GM19043 (cell line): ENCODE measurements around the gene CFAP92.

Experiments
- ATAC-seq: cut with Tn5 transposase; IDR thresholded peaks from one replicate; pipeline ENCODE4 v1.9.1; 2021; ENCODE audit warnings: low read depth; ENCODE audit not compliant: unreplicated experiment

The CFAP92 gene

GRCh38 chr3:128992926-128993460 is 883 bp downstream of the CFAP92 start:
- ATAC-seq: no peak

- ATAC-seq: no peak
Measured at GRCh38 chr3:128991355-128991895, 2.5 kb downstream of the CFAP92 start.

GRCh38 chr3:128988286-128988685 is 5.6 kb downstream of the CFAP92 start:
- ATAC-seq: no peak

- ATAC-seq: no peak
Measured at GRCh38 chr3:128987302-128988100, 6.4 kb downstream of the CFAP92 start.

- ATAC-seq: no peak
Measured at GRCh38 chr3:128984596-128984995, 9.3 kb downstream of the CFAP92 start.

- ATAC-seq: no peak
Measured at GRCh38 chr3:128983293-128984069, 10.4 kb downstream of the CFAP92 start.

DNA sequence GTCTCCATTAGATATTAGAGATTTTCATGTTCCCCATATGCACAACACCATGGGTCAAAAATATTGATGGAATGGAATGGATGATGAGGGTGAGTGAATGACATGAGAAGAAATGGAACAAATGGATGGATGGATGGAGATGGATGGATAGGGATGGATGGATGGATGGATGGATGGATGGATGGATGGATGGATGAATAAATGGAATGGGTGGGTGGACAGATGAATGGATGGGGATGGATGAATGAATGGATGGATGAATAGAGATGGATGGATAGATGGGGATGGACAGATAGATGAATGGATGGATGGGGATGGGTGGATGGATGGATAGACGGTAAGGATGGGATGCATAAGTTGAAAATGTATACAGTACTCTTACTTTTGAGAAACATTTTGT is 18.6 kb downstream of the CFAP92 start:
- no peak for ATAC-seq

DNA sequence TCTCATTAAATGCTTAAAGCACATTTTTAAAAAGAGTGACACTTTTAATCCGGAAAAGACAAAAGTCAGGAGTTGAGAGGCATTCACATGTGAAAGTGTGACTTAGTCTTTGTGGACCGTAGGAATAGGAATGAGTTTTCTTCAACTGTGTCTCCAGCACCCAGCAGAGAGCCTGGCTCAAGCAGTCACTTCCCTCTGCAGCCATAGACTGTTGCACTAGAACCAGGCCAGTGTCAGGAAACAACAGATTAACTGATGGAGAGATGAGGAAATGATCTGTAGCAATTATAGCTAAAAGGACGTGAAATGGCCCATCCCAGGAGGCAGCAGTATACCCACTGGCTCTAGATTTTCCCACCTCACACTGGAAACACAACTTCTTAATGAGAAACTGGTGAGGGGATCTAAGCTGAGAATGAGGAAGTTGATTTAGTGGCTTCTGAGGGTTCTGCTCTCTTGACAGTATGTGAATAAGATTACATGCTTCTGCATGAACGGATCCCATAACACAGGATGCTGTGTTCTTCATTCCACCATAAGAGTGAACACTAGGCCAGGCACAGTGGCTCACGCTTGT is 19.8 kb downstream of the CFAP92 start:
- ATAC-seq: no peak

DNA sequence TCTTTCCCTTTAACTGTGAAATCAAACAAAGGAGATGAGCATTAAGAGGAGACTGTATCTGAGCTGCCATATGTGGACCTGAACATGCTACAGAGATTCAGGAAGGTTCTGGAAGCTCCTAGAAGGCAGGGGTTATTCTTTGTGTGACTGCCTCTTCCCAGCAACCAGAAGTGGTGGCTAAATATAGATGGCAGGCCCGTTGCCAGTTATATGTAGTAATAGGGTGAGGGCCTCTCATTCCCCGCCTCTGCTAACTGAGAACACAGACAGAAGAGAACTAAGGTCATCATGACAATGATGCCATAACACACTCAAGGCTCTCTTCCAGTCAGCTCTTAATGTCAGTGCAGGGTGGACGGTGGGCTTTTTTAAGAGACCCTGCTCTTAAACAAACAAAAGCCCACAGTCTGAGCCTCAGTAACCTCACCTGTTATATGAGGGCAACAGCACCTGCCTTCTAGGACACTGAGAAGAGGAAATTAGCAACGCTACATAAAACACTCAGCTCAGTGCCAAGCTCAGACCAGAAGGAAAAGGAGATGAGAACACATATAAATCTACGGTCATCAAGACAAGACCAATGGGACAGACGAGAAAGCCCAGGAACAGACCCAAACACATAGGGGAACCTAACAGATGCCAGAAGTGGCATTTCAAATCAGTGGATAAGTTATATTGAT is 22.3 kb downstream of the CFAP92 start:
- ATAC-seq: no peak

DNA sequence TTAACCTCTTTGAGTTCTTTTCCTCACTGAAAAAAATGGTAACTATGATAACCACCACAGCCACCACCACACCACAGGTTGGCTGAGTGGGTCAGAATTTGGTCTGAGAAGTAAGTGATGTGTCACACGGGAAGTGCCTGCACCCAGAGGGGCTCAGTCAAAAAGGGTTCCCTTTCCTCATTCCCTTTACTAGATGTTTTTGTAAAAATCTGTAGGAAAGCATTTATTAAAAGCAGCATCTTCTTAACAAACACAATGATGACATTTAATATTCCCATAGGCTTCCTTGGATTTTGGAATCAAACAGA is 23.2 kb downstream of the CFAP92 start:
- no peak for ATAC-seq

GRCh38 chr3:128969993-128970739 is 23.7 kb downstream of the CFAP92 start:
- no peak for ATAC-seq

- no peak for ATAC-seq
Measured at GRCh38 chr3:128967748-128968355, 26.0 kb downstream of the CFAP92 start.

DNA sequence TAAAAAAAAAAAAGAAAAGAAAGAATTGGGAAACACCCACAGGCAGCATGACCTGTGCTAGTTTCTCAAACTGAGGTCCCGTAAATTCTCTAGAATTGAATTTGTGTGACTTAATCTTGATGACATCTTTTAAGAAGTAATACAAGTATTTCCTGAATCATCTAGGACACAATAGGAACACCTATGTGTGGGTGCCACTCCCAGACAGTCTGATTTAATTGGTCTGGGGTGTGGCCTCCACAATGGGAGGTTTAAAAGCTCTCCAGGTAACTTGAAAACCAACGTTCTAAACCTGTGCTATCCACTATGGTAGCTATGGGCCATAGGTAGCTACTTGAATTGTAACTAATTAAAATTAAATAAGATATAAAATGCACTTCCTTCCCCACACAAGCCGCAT is 28.1 kb downstream of the CFAP92 start:
- ATAC-seq: no peak

GRCh38 chr3:128965280-128965679 is 28.6 kb downstream of the CFAP92 start:
- no peak for ATAC-seq

GRCh38 chr3:128956440-128956839 is 37.4 kb downstream of the CFAP92 start:
- no peak for ATAC-seq

DNA sequence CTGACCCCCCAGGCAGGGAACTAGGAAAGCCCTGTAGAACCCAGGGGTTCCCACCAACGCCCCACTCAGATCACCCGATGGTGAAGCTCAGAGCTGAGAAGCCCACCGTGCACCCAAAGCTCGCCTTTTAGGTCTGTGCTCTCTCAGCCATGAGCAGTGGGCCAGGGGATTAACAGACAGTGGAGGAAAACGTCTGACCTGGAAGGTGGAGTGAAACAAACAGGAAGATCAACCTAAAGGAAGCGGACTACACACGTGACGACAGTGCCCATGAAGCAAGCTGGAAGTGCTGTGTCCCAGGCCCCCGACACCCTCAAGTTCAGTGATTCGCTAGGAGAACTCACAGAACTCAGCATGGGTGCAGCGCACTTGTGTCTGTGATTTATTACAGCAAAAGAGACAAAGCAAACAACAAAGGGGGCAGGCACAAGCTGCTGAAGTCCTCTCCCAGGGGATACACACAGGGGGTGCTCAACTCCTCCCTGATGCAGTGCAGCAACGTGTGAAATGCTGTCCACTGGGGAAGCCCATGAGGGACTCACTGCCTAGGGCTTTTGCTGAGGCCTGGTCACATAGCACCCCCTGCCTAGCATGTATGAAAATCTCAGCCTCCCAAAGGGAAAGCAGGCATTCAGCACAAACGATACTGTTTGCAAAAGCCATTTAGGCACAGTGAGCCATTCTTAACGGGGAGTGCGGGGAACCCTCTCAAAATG is 43.5 kb downstream of the CFAP92 start:
- ATAC-seq: no peak

DNA sequence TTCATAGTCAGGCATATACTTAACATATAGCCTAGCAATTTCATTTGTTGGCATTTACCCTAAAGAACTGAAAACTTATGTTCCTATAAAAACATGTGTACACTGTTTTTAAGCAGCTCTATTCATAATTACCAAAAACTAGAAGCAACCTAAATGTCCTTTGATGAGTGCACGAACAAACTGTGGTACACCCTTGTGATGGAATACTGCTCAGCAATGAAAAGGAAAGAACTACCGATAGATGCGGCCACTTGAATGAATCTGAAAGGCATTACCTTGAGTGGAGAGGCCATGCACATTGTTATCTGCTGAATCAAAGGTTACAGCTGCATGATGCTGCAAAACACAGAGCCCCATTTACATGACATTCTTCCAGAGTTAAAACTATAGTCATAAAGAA is 44.7 kb downstream of the CFAP92 start:
- no peak for ATAC-seq

DNA sequence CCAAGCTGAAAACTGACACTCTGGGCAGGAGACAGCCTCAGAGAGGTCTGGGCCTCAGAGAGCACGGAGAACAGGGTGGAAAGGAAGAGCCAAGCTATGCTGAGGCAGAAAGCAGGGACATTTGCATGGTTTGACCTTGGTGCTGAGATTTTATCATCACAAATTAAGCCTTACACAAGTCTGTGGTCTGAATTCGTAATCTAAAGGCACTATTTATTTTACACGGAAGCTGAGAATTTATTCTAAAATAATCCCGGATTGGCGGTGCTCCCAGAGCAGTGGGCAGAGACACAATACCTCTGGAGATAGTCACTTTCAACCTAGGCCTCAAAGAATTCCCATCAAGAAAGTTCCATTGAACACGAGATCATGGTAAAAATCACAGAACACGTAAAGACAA is 47.5 kb downstream of the CFAP92 start:
- ATAC-seq: no peak

DNA sequence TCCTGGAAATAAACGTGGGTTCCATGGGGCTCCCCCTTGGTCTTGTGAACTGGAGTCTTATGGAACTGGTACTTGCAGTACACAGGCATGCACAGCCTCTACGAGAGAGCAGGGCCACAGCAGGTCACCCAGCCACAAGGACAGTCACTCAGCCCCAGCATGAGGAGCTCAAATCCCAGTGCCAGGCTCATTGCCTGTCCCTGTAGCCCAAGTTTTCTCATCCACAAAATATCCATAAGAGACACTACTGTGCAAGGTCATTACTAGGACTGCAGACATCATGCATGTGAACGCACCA is 48.0 kb downstream of the CFAP92 start:
- no peak for ATAC-seq
